BLaER1 treated with 17β-estradiol and CSF1 and Interleukin-3, amounts not matched to agents 10 nM and 100 nM (cell line): ENCODE data around the gene HOTAIR.

Source experiments
- H3K27ac ChIP-seq, 11 experiments: shearing (Covaris generic); formaldehyde crosslinking; 2 replicates each; pipeline ENCODE4 v1.8.1; 2022
- H3K27me3 ChIP-seq, 11 experiments: shearing (Covaris generic); formaldehyde crosslinking; 2 replicates each; pipeline ENCODE4 v1.8.1; 2022
- H3K36me3 ChIP-seq, 11 experiments: shearing (Covaris generic); formaldehyde crosslinking; 2 replicates each; pipeline ENCODE4 v1.8.1; 2022
- H3K4me1 ChIP-seq, 10 experiments: shearing (Covaris generic); formaldehyde crosslinking; 2 replicates each; pipeline ENCODE4 v1.8.1; 2022
- H3K4me2 ChIP-seq, 11 experiments: shearing (Covaris generic); formaldehyde crosslinking; 2 replicates each; pipeline ENCODE4 v1.8.1; 2022
- H3K4me3 ChIP-seq, 10 experiments: shearing (Covaris generic); formaldehyde crosslinking; 2 replicates each; pipeline ENCODE4 v1.8.1; 2022
- H3K9ac ChIP-seq, 11 experiments: shearing (Covaris generic); formaldehyde crosslinking; 2 replicates each; pipeline ENCODE4 v1.8.1; 2022
- H3K9me3 ChIP-seq, 11 experiments: shearing (Covaris generic); formaldehyde crosslinking; replicated peaks in 1 of 11; 2 replicates each; pipeline ENCODE4 v1.8.1; 2022
- H4K20me1 ChIP-seq, 11 experiments: shearing (Covaris generic); formaldehyde crosslinking; 2 replicates each; pipeline ENCODE4 v1.8.1; 2022
- Cebpa-rat ChIP-seq, 11 experiments: shearing (Covaris generic); IDR thresholded peaks; 2 replicates each; pipeline ENCODE4 v1.8.1; 2022

The HOTAIR gene

GRCh38 chr12:53947743-53948142 lies 27.0 kb downstream of the HOTAIR start:
- Histone ChIP-seq H3K27me3 (peaks cover 100% of the 10 kb centered on the region in 11 experiments), H3K4me1 (no peaks in the 10 kb centered on the region)
- TF ChIP-seq Cebpa-rat (IDR thresholded peaks at IDR 0.05) = no peak

GRCh38 chr12:53944907-53945847 lies 29.6 kb downstream of the HOTAIR start:
- TF ChIP-seq Cebpa-rat (IDR thresholded peaks at IDR 0.05) = no peak
- Histone ChIP-seq H3K27me3 (peaks cover 100% of the 10 kb centered on the region in 11 experiments), H3K4me1 (no peaks in the 10 kb centered on the region)

More at GRCh38 chr12:53947743-53948142, 27.0 kb downstream of the HOTAIR start:
- no peak overlapping the region for H3K9ac ChIP-seq
- H3K4me2 ChIP-seq = no peak overlapping the region
- H4K20me1 ChIP-seq = peaks cover 0 to 80% (median 53%) of the 10 kb centered on the region in 11 experiments; a peak in 17 of 22 replicates
- H3K27ac ChIP-seq = no peak overlapping the region
- H3K4me3 ChIP-seq = no peak overlapping the region
- H3K36me3 ChIP-seq = no peaks in the 10 kb centered on the region
- peaks cover 3 to 59% (median 25%) of the 10 kb centered on the region in 11 experiments; a peak in 19 of 22 replicates for H3K9me3 ChIP-seq

GRCh38 chr12:53944209-53944608 lies 30.5 kb downstream of the HOTAIR start:
- H3K27ac ChIP-seq = no peak overlapping the region
- H3K4me1 ChIP-seq = no peaks in the 10 kb centered on the region
- no peak for TF ChIP-seq Cebpa-rat (IDR thresholded peaks at IDR 0.05)
- no peak overlapping the region for H3K4me2 ChIP-seq
- H3K4me3 ChIP-seq = no peak overlapping the region
- no peaks in the 10 kb centered on the region for H3K36me3 ChIP-seq
- peaks cover 100% of the 10 kb centered on the region in 11 experiments for H3K27me3 ChIP-seq
- peaks cover 9 to 53% (median 32%) of the 10 kb centered on the region in 11 experiments; a peak in 20 of 22 replicates for H3K9me3 ChIP-seq
- peaks cover 0 to 64% (median 18%) of the 10 kb centered on the region in 11 experiments; a peak in 15 of 22 replicates for H4K20me1 ChIP-seq
- H3K9ac ChIP-seq = no peak overlapping the region

More at GRCh38 chr12:53944907-53945847, 29.6 kb downstream of the HOTAIR start:
- no peaks in the 10 kb centered on the region for H3K36me3 ChIP-seq
- H3K9ac ChIP-seq = no peak overlapping the region
- H3K4me3 ChIP-seq = no peak overlapping the region
- H4K20me1 ChIP-seq = peaks cover 0 to 66% (median 27%) of the 10 kb centered on the region in 11 experiments; a peak in 15 of 22 replicates
- no peak overlapping the region for H3K4me2 ChIP-seq
- no peak overlapping the region for H3K27ac ChIP-seq
- peaks cover 3 to 53% (median 31%) of the 10 kb centered on the region in 11 experiments; a peak in 20 of 22 replicates for H3K9me3 ChIP-seq

- Histone ChIP-seq H3K27ac (no peak overlapping the region), H3K9ac (no peak overlapping the region), H3K27me3 (peaks cover 100% of the 10 kb centered on the region in 11 experiments), H3K36me3 (no peaks in the 10 kb centered on the region), H3K4me3 (no peak overlapping the region), H3K4me2 (no peak overlapping the region), H3K9me3 (peaks cover 13 to 54% (median 37%) of the 10 kb centered on the region in 11 experiments; a peak in 20 of 22 replicates), H3K4me1 (no peaks in the 10 kb centered on the region), H4K20me1 (peaks cover 0 to 64% (median 21%) of the 10 kb centered on the region in 11 experiments; a peak in 12 of 22 replicates)
- TF ChIP-seq Cebpa-rat (IDR thresholded peaks at IDR 0.05) = no peak
Observed at GRCh38 chr12:53942467-53942997, 32.2 kb downstream of the HOTAIR start.

- no peak for TF ChIP-seq Cebpa-rat (IDR thresholded peaks at IDR 0.05)
- peaks cover 100% of the 10 kb centered on the region in 11 experiments for H3K27me3 ChIP-seq
- H3K27ac ChIP-seq = no peak overlapping the region
- H4K20me1 ChIP-seq = peaks cover 0 to 67% (median 24%) of the 10 kb centered on the region in 11 experiments; a peak in 13 of 22 replicates
- H3K4me3 ChIP-seq = no peak overlapping the region
- H3K36me3 ChIP-seq = no peaks in the 10 kb centered on the region
- H3K4me2 ChIP-seq = no peak overlapping the region
- H3K4me1 ChIP-seq = no peaks in the 10 kb centered on the region
- H3K9ac ChIP-seq = no peak overlapping the region
- H3K9me3 ChIP-seq = peaks cover 13 to 54% (median 37%) of the 10 kb centered on the region in 11 experiments; a peak in 20 of 22 replicates
Observed at GRCh38 chr12:53941750-53942149, 33.0 kb downstream of the HOTAIR start.

GRCh38 chr12:53941187-53941586 lies 33.6 kb downstream of the HOTAIR start:
- Histone ChIP-seq H3K27me3 (peaks cover 100% of the 10 kb centered on the region in 11 experiments), H3K4me3 (no peak overlapping the region), H4K20me1 (peaks cover 0 to 66% (median 23%) of the 10 kb centered on the region in 11 experiments; a peak in 15 of 22 replicates), H3K9me3 (peaks cover 13 to 54% (median 37%) of the 10 kb centered on the region in 11 experiments; a peak in 20 of 22 replicates), H3K27ac (no peak overlapping the region), H3K36me3 (no peaks in the 10 kb centered on the region), H3K4me1 (no peaks in the 10 kb centered on the region), H3K4me2 (no peak overlapping the region), H3K9ac (no peak overlapping the region)
- no peak for TF ChIP-seq Cebpa-rat (IDR thresholded peaks at IDR 0.05)

GRCh38 chr12:53940443-53941014 lies 34.2 kb downstream of the HOTAIR start:
- H3K4me2 ChIP-seq = no peak overlapping the region
- H3K27me3 ChIP-seq = peaks cover 100% of the 10 kb centered on the region in 11 experiments
- peaks cover 13 to 49% (median 34%) of the 10 kb centered on the region in 11 experiments; a peak in 20 of 22 replicates for H3K9me3 ChIP-seq
- no peaks in the 10 kb centered on the region for H3K36me3 ChIP-seq
- H3K4me1 ChIP-seq = no peaks in the 10 kb centered on the region
- no peak overlapping the region for H3K9ac ChIP-seq
- no peak overlapping the region for H3K27ac ChIP-seq
- peaks cover 0 to 65% (median 30%) of the 10 kb centered on the region in 11 experiments; a peak in 15 of 22 replicates for H4K20me1 ChIP-seq
- no peak overlapping the region for H3K4me3 ChIP-seq
- no peak for TF ChIP-seq Cebpa-rat (IDR thresholded peaks at IDR 0.05)

GRCh38 chr12:53939141-53940108 lies 35.3 kb downstream of the HOTAIR start:
- H3K4me3 ChIP-seq = no peak overlapping the region
- no peak for TF ChIP-seq Cebpa-rat (IDR thresholded peaks at IDR 0.05)

More at GRCh38 chr12:53939141-53940108, 35.3 kb downstream of the HOTAIR start:
- Histone ChIP-seq H4K20me1 (peaks cover 0 to 67% (median 34%) of the 10 kb centered on the region in 11 experiments; a peak in 14 of 22 replicates), H3K9me3 (peaks cover 10 to 39% (median 24%) of the 10 kb centered on the region in 11 experiments; a peak in 19 of 22 replicates), H3K4me2 (no peak overlapping the region), H3K4me1 (no peaks in the 10 kb centered on the region), H3K27me3 (peaks cover 100% of the 10 kb centered on the region in 11 experiments), H3K9ac (no peak overlapping the region), H3K36me3 (no peaks in the 10 kb centered on the region), H3K27ac (no peak overlapping the region)
